Measurements from ENCODE around the gene RAB11FIP4.

DNA sequence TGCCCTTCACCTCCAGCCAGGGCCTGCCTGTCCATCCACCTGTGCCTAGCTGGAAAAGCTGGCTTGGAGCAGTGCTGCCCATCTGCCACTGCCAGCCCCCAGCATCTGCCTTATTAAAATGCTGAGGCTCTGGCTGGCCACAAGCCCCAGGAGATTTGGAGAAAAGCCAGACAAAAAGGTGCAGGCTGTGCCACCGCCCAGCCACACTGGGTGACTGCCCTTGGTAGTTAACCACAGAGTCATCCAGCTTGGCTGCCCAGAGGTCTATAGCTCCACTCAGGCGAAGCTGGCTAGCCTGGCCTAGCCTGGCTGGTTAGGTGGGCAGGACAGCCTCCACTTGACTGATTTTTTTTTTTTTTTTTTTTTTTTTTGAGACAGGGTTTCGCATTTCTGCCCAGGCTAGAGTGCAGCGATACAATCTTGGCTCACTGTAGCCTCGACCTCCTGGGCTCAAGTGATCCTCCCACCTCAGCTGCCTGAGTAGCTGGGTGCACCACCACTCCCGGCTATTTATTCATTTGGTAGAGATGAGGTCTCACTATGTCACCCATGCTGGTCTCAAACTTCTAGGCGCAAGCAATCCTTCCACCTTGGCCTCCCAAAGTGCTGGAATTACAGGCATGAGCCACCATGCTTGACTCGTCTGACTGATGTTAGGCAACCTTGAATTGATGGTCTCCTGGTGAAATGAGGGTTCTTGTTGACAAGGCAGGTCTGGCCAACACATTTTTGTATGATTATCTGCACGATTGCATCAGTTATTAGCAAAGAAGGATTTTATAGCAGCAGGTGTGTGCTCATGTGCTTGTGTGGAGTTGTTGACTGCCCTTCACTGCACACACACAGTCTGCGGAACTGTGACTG lies 103.8 kb downstream of the RAB11FIP4 start:
- no peak for TF ChIP-seq EZH2 (IDR thresholded peaks at IDR 0.05)
- TF ChIP-seq POLR2AphosphoS5 (IDR thresholded peaks at IDR 0.05; ENCODE audit: borderline replicate concordance, low read depth, low read length) = no peak

Measured in SK-N-MC (cell line).